GM19395 (cell line): ENCODE measurements around the gene THSD7B.

Experiments
- ATAC-seq: cut with Tn5 transposase; IDR thresholded peaks from one replicate; pipeline ENCODE4 v1.9.1; 2021; ENCODE audit warnings: mild to moderate bottlenecking, moderate library complexity; ENCODE audit not compliant: unreplicated experiment

Gene THSD7B

GRCh38 chr2:137185378-137186078, 420.2 kb downstream of the THSD7B start:
- no peak for ATAC-seq

GRCh38 chr2:137187216-137187615, 421.9 kb downstream of the THSD7B start:
- ATAC-seq, result no peak

- no peak for ATAC-seq
These were observed 425.3 kb downstream of the THSD7B start for GRCh38 chr2:137190411-137191195.

- ATAC-seq, result no peak
These were observed 427.3 kb downstream of the THSD7B start for GRCh38 chr2:137192366-137193310.

- ATAC-seq, result no peak
These were observed 428.1 kb downstream of the THSD7B start for GRCh38 chr2:137193401-137193800.

- ATAC-seq, result no peak
These were observed 428.8 kb downstream of the THSD7B start for GRCh38 chr2:137194111-137194510.

GRCh38 chr2:137199751-137200150, 434.4 kb downstream of the THSD7B start:
- no peak for ATAC-seq

GRCh38 chr2:137202318-137202717, 437.0 kb downstream of the THSD7B start:
- ATAC-seq, result no peak

- ATAC-seq, result no peak
These were observed 440.0 kb downstream of the THSD7B start for GRCh38 chr2:137205324-137205723.

GRCh38 chr2:137206069-137206468, 440.7 kb downstream of the THSD7B start:
- ATAC-seq, result no peak

- no peak for ATAC-seq
These were observed 441.7 kb downstream of the THSD7B start for GRCh38 chr2:137207030-137207429.

GRCh38 chr2:137208431-137208891, 443.1 kb downstream of the THSD7B start:
- ATAC-seq, result no peak

GRCh38 chr2:137210039-137210438, 444.7 kb downstream of the THSD7B start:
- ATAC-seq, result no peak

- ATAC-seq, result no peak
These were observed 446.4 kb downstream of the THSD7B start for GRCh38 chr2:137211761-137212160.

GRCh38 chr2:137220438-137220993, 455.2 kb downstream of the THSD7B start:
- no peak for ATAC-seq

- no peak for ATAC-seq
These were observed 456.6 kb downstream of the THSD7B start for GRCh38 chr2:137221797-137222492.

GRCh38 chr2:137223722-137224121, 458.4 kb downstream of the THSD7B start:
- no peak for ATAC-seq

GRCh38 chr2:137228566-137228965, 463.2 kb downstream of the THSD7B start:
- ATAC-seq, result no peak

GRCh38 chr2:137229834-137230233, 464.5 kb downstream of the THSD7B start:
- ATAC-seq, result no peak

GRCh38 chr2:137231628-137232027, 466.3 kb downstream of the THSD7B start:
- ATAC-seq, result no peak
